ENCODE data around the gene PRKCA.

PRKCA gene

DNA sequence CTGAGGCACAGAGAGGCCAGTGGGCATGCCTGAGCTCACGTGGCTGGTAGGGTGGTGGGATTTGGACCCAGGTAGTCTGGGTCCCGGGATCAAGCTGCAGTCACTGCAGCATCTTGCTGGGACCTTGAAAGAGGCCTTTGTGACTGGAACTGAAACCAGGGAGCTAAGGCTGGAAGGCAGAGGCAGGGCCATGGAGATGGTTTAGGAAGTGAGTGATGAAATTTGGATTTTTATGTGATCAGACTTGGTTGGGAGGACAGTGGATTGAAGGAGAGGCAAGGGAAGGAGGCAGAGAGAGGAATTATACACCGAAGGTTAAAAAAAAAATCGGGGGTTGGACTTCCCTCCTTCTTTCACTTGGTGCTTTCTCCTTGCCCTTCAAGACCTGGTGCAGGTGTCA, 277.1 kb downstream of the PRKCA start:
- TF ChIP-seq BACH2 (CRISPR knock-in tag; IDR thresholded peaks at IDR 0.05; ENCODE audit: borderline replicate concordance) (no peak), ZC3H10 (CRISPR knock-in tag; IDR thresholded peaks at IDR 0.05) (no peak), TOX (CRISPR knock-in tag; IDR thresholded peaks at IDR 0.05; ENCODE audit: borderline replicate concordance) (no peak), ZNF565 (CRISPR knock-in tag; conservative IDR thresholded peaks at IDR 0.05; ENCODE audit: low read depth) (no peak), ZNF70 (CRISPR knock-in tag; IDR thresholded peaks at IDR 0.05) (no peak)
- TF ChIP-seq, protein P1, sequence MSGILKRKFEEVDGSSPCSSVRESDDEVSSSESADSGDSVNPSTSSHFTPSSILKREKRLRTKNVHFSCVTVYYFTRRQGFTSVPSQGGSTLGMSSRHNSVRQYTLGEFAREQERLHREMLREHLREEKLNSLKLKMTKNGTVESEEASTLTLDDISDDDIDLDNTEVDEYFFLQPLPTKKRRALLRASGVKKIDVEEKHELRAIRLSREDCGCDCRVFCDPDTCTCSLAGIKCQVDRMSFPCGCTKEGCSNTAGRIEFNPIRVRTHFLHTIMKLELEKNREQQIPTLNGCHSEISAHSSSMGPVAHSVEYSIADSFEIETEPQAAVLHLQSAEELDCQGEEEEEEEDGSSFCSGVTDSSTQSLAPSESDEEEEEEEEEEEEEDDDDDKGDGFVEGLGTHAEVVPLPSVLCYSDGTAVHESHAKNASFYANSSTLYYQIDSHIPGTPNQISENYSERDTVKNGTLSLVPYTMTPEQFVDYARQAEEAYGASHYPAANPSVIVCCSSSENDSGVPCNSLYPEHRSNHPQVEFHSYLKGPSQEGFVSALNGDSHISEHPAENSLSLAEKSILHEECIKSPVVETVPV (CRISPR knock-in tag; IDR thresholded peaks at IDR 0.05) = no peak
- ATAC-seq = no peak

DNA sequence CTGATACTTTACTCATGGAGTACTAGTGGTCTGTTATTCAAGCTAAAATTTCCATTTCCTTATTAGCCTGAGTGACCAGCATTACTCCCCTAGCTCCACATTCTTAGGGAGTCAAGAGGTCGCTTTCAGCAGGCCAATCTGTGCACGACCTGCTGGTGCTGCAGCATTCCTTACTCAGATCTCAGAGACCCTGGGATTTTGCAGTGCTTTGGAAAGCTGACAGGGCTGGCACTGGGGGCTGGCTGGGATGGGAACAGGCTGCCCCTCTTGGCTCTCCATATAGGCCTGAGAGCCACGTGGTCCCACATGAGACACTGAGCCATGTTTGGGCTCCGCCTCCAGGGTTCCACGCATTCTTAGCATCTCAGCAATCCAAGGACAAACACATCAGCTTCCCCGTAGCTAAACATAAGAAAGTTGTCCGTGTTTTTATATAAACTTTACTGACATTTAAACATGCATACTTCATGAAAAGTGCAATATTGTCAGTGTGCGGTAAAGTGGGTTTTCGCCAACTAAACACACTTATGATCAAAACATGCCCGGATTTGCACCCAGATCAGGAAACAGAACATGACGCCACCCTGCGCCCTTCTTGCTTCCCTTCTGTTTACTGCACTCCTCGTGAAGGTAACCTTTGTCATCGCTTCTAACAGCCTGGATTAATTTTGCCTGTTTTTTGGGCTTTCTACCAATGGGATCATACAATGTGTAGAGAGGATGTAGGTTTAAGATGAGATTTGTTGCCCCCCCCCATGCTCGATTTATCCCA, 278.0 kb downstream of the PRKCA start:
- TF ChIP-seq PPARA (CRISPR knock-in tag; IDR thresholded peaks at IDR 0.05; ENCODE audit: borderline replicate concordance) (no peak), RARB (CRISPR knock-in tag; IDR thresholded peaks at IDR 0.05) (no peak), BACH2 (CRISPR knock-in tag; IDR thresholded peaks at IDR 0.05; ENCODE audit: borderline replicate concordance) (no peak), ISL1 (CRISPR knock-in tag; IDR thresholded peaks at IDR 0.05) (0 out of 2 replicates have a peak, but pooled peaks have one; percentile 16)
- ATAC-seq = peak; percentile 43

DNA sequence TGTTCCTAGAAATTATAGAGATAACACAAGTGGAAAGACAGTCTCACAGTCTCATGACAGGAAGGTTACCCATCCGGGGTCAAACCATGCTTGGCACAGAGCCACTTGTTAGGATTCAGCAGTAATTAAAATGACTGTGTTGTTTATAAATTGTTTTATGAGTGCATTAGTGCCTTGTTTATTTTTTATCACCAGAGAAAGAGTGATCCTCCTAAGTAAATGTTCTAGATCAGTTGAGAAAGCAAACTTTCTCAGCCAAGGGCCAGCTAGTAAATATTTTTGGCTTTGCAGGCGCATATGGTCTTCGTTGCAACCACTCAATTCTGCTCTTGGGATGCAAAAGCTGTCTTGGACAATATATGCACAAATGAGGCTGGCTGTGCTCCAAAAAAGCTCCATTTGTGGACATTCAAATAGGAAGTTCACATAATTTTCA, 278.6 kb downstream of the PRKCA start:
- peak; percentile 41 for ATAC-seq
- TF ChIP-seq TCF4 (CRISPR knock-in tag; IDR thresholded peaks at IDR 0.05; ENCODE audit: borderline replicate concordance) (no peak), GLIS3 (CRISPR knock-in tag; IDR thresholded peaks at IDR 0.05) (no peak), ZC3H10 (CRISPR knock-in tag; IDR thresholded peaks at IDR 0.05) (no peak), RARB (CRISPR knock-in tag; IDR thresholded peaks at IDR 0.05) (no peak), ARNTL (CRISPR knock-in tag; IDR thresholded peaks at IDR 0.05; ENCODE audit: borderline replicate concordance, low read depth) (no peak), ZFP3 (CRISPR knock-in tag; IDR thresholded peaks at IDR 0.05) (no peak), PPARA (CRISPR knock-in tag; IDR thresholded peaks at IDR 0.05; ENCODE audit: borderline replicate concordance) (no peak), ISL1 (CRISPR knock-in tag; IDR thresholded peaks at IDR 0.05) (no peak), CSDC2 (CRISPR knock-in tag; IDR thresholded peaks at IDR 0.05) (no peak), ESRRG (CRISPR knock-in tag; IDR thresholded peaks at IDR 0.05) (no peak), ZNF565 (CRISPR knock-in tag; conservative IDR thresholded peaks at IDR 0.05; ENCODE audit: low read depth) (no peak), SNAI2 (CRISPR knock-in tag; IDR thresholded peaks at IDR 0.05) (no peak), BACH2 (CRISPR knock-in tag; IDR thresholded peaks at IDR 0.05; ENCODE audit: borderline replicate concordance) (no peak), TOX (CRISPR knock-in tag; IDR thresholded peaks at IDR 0.05; ENCODE audit: borderline replicate concordance) (no peak)
- TF ChIP-seq, protein P2, sequence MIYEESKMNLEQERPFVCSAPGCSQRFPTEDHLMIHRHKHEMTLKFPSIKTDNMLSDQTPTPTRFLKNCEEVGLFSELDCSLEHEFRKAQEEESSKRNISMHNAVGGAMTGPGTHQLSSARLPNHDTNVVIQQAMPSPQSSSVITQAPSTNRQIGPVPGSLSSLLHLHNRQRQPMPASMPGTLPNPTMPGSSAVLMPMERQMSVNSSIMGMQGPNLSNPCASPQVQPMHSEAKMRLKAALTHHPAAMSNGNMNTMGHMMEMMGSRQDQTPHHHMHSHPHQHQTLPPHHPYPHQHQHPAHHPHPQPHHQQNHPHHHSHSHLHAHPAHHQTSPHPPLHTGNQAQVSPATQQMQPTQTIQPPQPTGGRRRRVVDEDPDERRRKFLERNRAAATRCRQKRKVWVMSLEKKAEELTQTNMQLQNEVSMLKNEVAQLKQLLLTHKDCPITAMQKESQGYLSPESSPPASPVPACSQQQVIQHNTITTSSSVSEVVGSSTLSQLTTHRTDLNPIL (CRISPR knock-in tag; IDR thresholded peaks at IDR 0.05; ENCODE audit: low read depth) = no peak
- TF ChIP-seq, protein P1 (CRISPR knock-in tag; IDR thresholded peaks at IDR 0.05) = no peak

DNA sequence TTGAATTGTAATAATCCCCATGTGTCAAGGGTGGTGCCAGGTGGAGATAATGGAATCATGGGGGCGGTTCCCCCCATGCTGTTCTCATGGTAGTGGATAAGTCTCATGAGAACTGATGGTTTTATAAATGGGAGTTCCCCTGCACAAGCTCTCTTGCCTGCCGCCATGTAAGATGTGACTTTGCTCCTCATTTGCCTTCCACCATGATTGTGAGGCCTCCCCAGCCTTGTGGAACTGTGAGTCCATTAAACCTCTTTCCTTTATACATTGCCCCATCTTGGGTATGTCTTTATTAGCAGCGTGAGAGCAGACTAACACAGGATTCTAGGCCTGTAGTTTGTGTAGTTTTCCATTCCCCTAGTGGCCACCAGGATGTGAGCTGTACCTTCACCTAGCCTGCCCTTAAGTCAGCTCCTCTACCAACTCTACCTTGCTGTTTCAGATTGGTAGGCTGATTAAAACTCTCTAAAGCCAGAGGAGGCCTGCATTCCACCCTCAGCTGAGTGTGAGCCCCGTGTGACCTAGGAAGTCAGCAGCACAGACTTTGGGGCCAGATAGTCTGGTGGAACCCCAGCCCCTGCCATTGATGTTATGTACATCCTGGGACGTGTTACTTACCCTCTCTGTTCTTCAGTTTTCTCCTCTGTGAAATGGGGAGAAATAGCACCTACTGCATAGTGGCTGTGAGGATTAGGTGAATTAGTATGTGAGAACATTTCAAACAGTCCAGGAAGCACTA, 280.1 kb downstream of the PRKCA start:
- ATAC-seq = no peak; the same call in 2 of the 3 replicates
- TF ChIP-seq TOX (CRISPR knock-in tag; IDR thresholded peaks at IDR 0.05; ENCODE audit: borderline replicate concordance) (no peak), ZNF8 (CRISPR knock-in tag; IDR thresholded peaks at IDR 0.05) (no peak), PPARA (CRISPR knock-in tag; IDR thresholded peaks at IDR 0.05; ENCODE audit: borderline replicate concordance) (no peak), ZFP30 (CRISPR knock-in tag; IDR thresholded peaks at IDR 0.05) (no peak)

DNA sequence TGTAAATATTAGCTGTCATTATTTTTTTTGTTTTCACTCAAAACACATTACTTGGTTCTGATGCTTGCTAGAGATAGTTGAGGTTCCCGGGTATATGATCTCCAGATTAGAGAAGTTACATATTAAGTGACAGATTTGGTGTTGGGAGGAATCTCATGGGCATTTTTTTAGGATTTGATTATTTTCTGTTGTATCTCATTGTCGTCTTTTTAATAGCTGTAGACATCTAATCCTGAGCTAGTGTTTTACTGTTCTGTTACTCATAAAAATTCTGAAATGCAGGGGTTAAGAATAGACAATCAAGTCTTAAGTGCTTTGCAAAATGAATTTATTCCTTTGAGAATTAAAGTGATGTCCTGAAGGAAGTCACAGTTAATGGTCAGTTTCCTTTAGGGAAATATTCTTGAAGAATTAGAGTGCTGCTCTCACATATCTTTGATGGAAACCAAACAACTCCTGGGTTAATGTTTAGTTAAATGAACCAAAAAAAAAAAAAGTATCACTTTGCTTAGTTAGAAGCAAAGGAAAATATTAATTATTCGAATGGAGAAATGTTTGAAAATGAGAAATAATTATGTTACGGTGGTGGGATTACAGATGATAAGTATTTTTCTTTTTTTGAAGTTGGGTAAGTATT, 280.8 kb downstream of the PRKCA start:
- ATAC-seq = peak; percentile 7; the same call in 2 of the 3 replicates
- peak; percentile 60 for TF ChIP-seq ISL1 (CRISPR knock-in tag; IDR thresholded peaks at IDR 0.05)
- no peak for TF ChIP-seq ESRRG (CRISPR knock-in tag; IDR thresholded peaks at IDR 0.05)
- 0 out of 2 replicates have a peak, but pooled peaks have one; percentile 70 for TF ChIP-seq TOX (CRISPR knock-in tag; IDR thresholded peaks at IDR 0.05; ENCODE audit: borderline replicate concordance)
